Right ventricle myocardium superior (tissue), 1 donor: ENCODE data around the gene AIFM1. TPM values are rescaled to one million over a fixed set of nuclear protein-coding genes. Genes with fewer than 3 reads are reported as not detected.

Source experiments
- ATAC-seq: fragments of 200-7000 bp; cut with Tn5 transposase; one replicate; pipeline ENCODE4 v1.9.1; 2020; ENCODE audit warnings: mild to moderate bottlenecking; ENCODE audit not compliant: poor library complexity
- DNase-seq: peaks from one replicate; pipeline ENCODE4 v3.0.0-alpha.2; 2020
- intact Hi-C: fragments of 100-400 bp; cut with DNase I; formaldehyde crosslinking; loops from one replicate; pipeline ENCODE4 v1.11.2; 2022
- total RNA-seq: library from RNA; stranded (reverse); fragmentation: NEBNext Ultra II Directional; extraction: Animal tissue kit (Norgen Biotek cat#: 25700); gene quantifications from one replicate; pipeline ENCODE4 v1.2.1, GENCODE V29; 2021
- donor health status: DM: no; HTN: yes; CAD: no; lungs with severe emphysema.

Gene AIFM1
- total RNA-seq, 1 donor from 2014 or later, result 142 TPM

GRCh38 chrX:130172127-130172845 is 6.6 kb upstream of the AIFM1 start:
- ATAC-seq, result no peak

GRCh38 chrX:130171446-130172126 is 5.9 kb upstream of the AIFM1 start, which contains the start of gene RAB33A:
RAB33A (plus strand) TSS chrX:130171962; CDS start chrX:130172063, 101 bp downstream.
- intact Hi-C loops, result no loop called here
- ATAC-seq, result peak; percentile 34
- peak; percentile 42 for DNase-seq

More at GRCh38 chrX:130172127-130172845, 6.6 kb upstream of the AIFM1 start:
- intact Hi-C loops, result no loop called here
- no peak for DNase-seq

- intact Hi-C loops, result no loop called here
- peak; percentile 54 for ATAC-seq
- DNase-seq, result peak; percentile 62
Observed at GRCh38 chrX:130170752-130171445, 5.3 kb upstream of the AIFM1 start.

- DNase-seq (no peak), ATAC-seq (no peak)
- intact Hi-C loops, result no loop called here
Observed at GRCh38 chrX:130167040-130167439, 1.4 kb upstream of the AIFM1 start.

- intact Hi-C loops, result no loop called here
- no peak for DNase-seq
- no peak for ATAC-seq
Observed at GRCh38 chrX:130166503-130166777, 799 bp upstream of the AIFM1 start.

GRCh38 chrX:130165181-130165702 is 399 bp downstream of the AIFM1 start:
- ATAC-seq (no peak), DNase-seq (no peak)
- intact Hi-C loops, result no loop called here

GRCh38 chrX:130163398-130163797 is 2.2 kb downstream of the AIFM1 start:
- ATAC-seq (no peak), DNase-seq (no peak)
- intact Hi-C loops, result no loop called here

- intact Hi-C loops, result no loop called here
- no peak for DNase-seq
- ATAC-seq, result no peak
Observed at GRCh38 chrX:130162094-130162735, 3.4 kb downstream of the AIFM1 start.

GRCh38 chrX:130159776-130160175 is 5.9 kb downstream of the AIFM1 start:
- intact Hi-C loops, result no loop called here
- no peak for ATAC-seq
- no peak for DNase-seq

GRCh38 chrX:130158311-130158710 is 7.3 kb downstream of the AIFM1 start:
- intact Hi-C loops, result no loop called here
- no peak for DNase-seq
- ATAC-seq, result no peak

GRCh38 chrX:130155564-130155963 is 10.1 kb downstream of the AIFM1 start:
- intact Hi-C loops, result no loop called here
- DNase-seq (no peak), ATAC-seq (peak; percentile 36)

- intact Hi-C loops, result no loop called here
- no peak for ATAC-seq
- no peak for DNase-seq
Observed at GRCh38 chrX:130147631-130148030, 18.0 kb downstream of the AIFM1 start.

- ATAC-seq, result no peak
- no peak for DNase-seq
- intact Hi-C loops, result no loop called here
Observed at GRCh38 chrX:130145123-130145522, 20.5 kb downstream of the AIFM1 start.

- ATAC-seq (no peak), DNase-seq (no peak)
- intact Hi-C loops, result no loop called here
Observed at GRCh38 chrX:130144509-130144908, 21.1 kb downstream of the AIFM1 start.

- ATAC-seq, result no peak
- no peak for DNase-seq
- intact Hi-C loops, result no loop called here
Observed at GRCh38 chrX:130139474-130140201, 26.0 kb downstream of the AIFM1 start.

- no peak for DNase-seq
- intact Hi-C loops, result no loop called here
Observed at GRCh38 chrX:130136961-130137360, 28.7 kb downstream of the AIFM1 start.

GRCh38 chrX:130136496-130136895 is 29.1 kb downstream of the AIFM1 start:
- intact Hi-C loops, result no loop called here
- DNase-seq (no peak), ATAC-seq (no peak)

More at GRCh38 chrX:130136961-130137360, 28.7 kb downstream of the AIFM1 start:
- ATAC-seq, result no peak

- no peak for DNase-seq
- intact Hi-C loops, result no loop called here
- no peak for ATAC-seq
Observed at GRCh38 chrX:130130990-130131389, 34.7 kb downstream of the AIFM1 start.
